Measurements from ENCODE around the gene STARD4. TPM values are rescaled to one million over a fixed set of nuclear protein-coding genes. Genes with fewer than 3 reads are reported as not detected.

Gene STARD4
- total RNA-seq, 2 experiments from 2014 or later = 14.9 to 15.2 TPM

DNA sequence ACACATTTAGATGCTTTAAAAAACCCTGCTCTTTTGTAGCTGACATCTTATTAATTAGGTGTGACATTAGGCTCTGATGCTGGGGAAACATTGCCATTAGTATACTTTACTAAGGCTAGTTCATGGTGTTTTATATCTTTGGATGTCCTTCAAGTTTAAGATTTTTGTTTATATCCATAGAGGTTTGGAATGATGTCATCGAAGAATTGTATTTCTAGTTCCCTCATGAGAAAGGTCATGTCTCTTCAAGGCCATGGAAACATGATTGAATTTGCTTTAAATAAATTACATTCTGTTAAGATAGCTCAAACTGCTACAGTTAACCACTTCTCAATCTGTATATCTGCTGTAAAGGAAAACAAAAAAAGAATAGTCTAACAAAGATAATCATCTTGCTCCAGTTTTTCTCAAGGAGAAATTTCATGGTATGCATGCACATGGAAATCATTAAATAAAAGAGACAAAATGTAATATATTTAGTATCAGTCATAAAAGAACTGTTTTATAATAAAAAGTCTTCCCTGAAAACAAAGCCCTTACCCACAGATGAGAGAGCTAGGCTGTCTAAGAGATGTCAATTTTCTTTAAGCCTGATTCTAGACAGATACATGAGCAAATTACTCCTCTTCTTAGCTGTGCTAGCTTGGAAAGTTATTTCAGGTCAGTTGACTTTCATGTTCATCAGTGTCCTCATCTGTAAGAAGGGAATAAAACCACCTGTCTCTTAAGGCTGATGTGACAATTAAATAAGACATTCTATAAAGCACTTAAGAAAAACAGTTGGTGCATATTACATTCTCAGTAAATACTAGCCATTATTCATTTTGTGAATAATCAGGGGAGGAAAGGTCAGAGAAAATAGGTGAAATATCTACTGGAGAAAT, 25.0 kb upstream of the STARD4 start:
- H3K27ac Mint-ChIP-seq = no peak overlapping the region
- Histone ChIP-seq H3K9me3 (ENCODE audit: control insufficient read depth in 1 of 2, insufficient read depth in 1 of 2, low read length in 2 of 2) (no peaks in the 10 kb centered on the region), H3K4me3 (ENCODE audit: low read length) (no peak overlapping the region), H3K27me3 (ENCODE audit: control insufficient read depth in 1 of 2, insufficient read depth in 2 of 2, low read length in 2 of 2) (peaks cover 0 to 5% of the 10 kb centered on the region in 2 experiments), H3K27ac (ENCODE audit: low read depth in 1 of 2, low read length in 2 of 2) (no peak overlapping the region), H3K36me3 (ENCODE audit: insufficient read depth, low read length) (no peaks in the 10 kb centered on the region), H3K4me1 (ENCODE audit: insufficient read depth, low read length) (no peaks in the 10 kb centered on the region)
- DNase-seq (no peak), ATAC-seq (ENCODE audit: poor library complexity) (no peak)
- peaks cover 14% of the 10 kb centered on the region for H3K27me3 Mint-ChIP-seq
- H3K4me3 Mint-ChIP-seq = no peak overlapping the region
- ChIA-PET POLR2A (no interaction called here), CTCF (no interaction called here)
- H3K9me3 Mint-ChIP-seq = no peaks in the 10 kb centered on the region
- H3K4me1 Mint-ChIP-seq (ENCODE audit: low read depth) = no peaks in the 10 kb centered on the region
- intact Hi-C loops (cut with DNase I, micrococcal nuclease) = loop anchor here in 1 of 2 experiments (5.0 kb wide), 1 partner anchor 225 kb away; no protein-coding TSS in a partner anchor
- no peaks in the 10 kb centered on the region for H3K36me3 Mint-ChIP-seq (ENCODE audit: low read depth)
- TF ChIP-seq, protein P1, sequence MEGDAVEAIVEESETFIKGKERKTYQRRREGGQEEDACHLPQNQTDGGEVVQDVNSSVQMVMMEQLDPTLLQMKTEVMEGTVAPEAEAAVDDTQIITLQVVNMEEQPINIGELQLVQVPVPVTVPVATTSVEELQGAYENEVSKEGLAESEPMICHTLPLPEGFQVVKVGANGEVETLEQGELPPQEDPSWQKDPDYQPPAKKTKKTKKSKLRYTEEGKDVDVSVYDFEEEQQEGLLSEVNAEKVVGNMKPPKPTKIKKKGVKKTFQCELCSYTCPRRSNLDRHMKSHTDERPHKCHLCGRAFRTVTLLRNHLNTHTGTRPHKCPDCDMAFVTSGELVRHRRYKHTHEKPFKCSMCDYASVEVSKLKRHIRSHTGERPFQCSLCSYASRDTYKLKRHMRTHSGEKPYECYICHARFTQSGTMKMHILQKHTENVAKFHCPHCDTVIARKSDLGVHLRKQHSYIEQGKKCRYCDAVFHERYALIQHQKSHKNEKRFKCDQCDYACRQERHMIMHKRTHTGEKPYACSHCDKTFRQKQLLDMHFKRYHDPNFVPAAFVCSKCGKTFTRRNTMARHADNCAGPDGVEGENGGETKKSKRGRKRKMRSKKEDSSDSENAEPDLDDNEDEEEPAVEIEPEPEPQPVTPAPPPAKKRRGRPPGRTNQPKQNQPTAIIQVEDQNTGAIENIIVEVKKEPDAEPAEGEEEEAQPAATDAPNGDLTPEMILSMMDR (IDR thresholded peaks at IDR 0.05) = no peak

GRCh38 chr5:111535879-111536549, 23.7 kb upstream of the STARD4 start:
- H3K27ac ChIP-seq (ENCODE audit: low read depth in 1 of 2, low read length in 2 of 2) = no peak overlapping the region
- Mint-ChIP-seq H3K27me3 (peaks cover 14% of the 10 kb centered on the region), H3K4me1 (ENCODE audit: low read depth) (peaks cover 5% of the 10 kb centered on the region), H3K27ac (no peak overlapping the region), H3K9me3 (no peaks in the 10 kb centered on the region), H3K36me3 (ENCODE audit: low read depth) (no peaks in the 10 kb centered on the region), H3K4me3 (no peak overlapping the region)
- ChIA-PET CTCF (no interaction called here), POLR2A (no interaction called here)
- no peaks in the 10 kb centered on the region for H3K36me3 ChIP-seq (ENCODE audit: insufficient read depth, low read length)
- TF ChIP-seq, protein P1 (IDR thresholded peaks at IDR 0.05) = no peak
- intact Hi-C loops (cut with DNase I, micrococcal nuclease) = loop anchor here in 1 of 2 experiments (5.0 kb wide), 1 partner anchor 226 kb away; no protein-coding TSS in a partner anchor
- H3K9me3 ChIP-seq (ENCODE audit: control insufficient read depth in 1 of 2, insufficient read depth in 1 of 2, low read length in 2 of 2) = no peaks in the 10 kb centered on the region
- H3K4me1 ChIP-seq (ENCODE audit: insufficient read depth, low read length) = peaks cover 4% of the 10 kb centered on the region
- DNase-seq = no peak
- H3K4me3 ChIP-seq (ENCODE audit: low read length) = no peak overlapping the region
- no peak for ATAC-seq (ENCODE audit: poor library complexity)
- peaks cover 0 to 5% of the 10 kb centered on the region in 2 experiments for H3K27me3 ChIP-seq (ENCODE audit: control insufficient read depth in 1 of 2, insufficient read depth in 2 of 2, low read length in 2 of 2)

- TF ChIP-seq, protein P1 (IDR thresholded peaks at IDR 0.05) = no peak
- Histone ChIP-seq H3K4me1 (ENCODE audit: insufficient read depth, low read length) (peaks cover 13% of the 10 kb centered on the region), H3K4me3 (ENCODE audit: low read length) (no peak overlapping the region), H3K27me3 (ENCODE audit: control insufficient read depth in 1 of 2, insufficient read depth in 2 of 2, low read length in 2 of 2) (no peaks in the 10 kb centered on the region), H3K9me3 (ENCODE audit: control insufficient read depth in 1 of 2, insufficient read depth in 1 of 2, low read length in 2 of 2) (no peaks in the 10 kb centered on the region), H3K36me3 (ENCODE audit: insufficient read depth, low read length) (no peaks in the 10 kb centered on the region), H3K27ac (ENCODE audit: low read depth in 1 of 2, low read length in 2 of 2) (no peak overlapping the region)
- DNase-seq = no peak
- Mint-ChIP-seq H3K4me1 (ENCODE audit: low read depth) (peaks cover 14% of the 10 kb centered on the region), H3K9me3 (no peaks in the 10 kb centered on the region), H3K27ac (no peak overlapping the region), H3K27me3 (peaks cover 8% of the 10 kb centered on the region), H3K36me3 (ENCODE audit: low read depth) (no peaks in the 10 kb centered on the region), H3K4me3 (no peak overlapping the region)
- ChIA-PET CTCF (no interaction called here), POLR2A (no interaction called here)
- intact Hi-C loops (cut with DNase I, micrococcal nuclease) = loop anchor here in 1 of 2 experiments (5.0 kb wide), 1 partner anchor 776 kb away; no protein-coding TSS in a partner anchor
- no peak for ATAC-seq (ENCODE audit: poor library complexity)
Measured at GRCh38 chr5:111532886-111533582, 20.7 kb upstream of the STARD4 start.

Measured in CD4-positive, alpha-beta T cell (primary cell).